ENCODE results near the gene EHD1.
A peak's percentile ranks its signal among the peaks of the same experiment; 100 is the strongest.

Gene EHD1

GRCh38 chr11:64872790-64873488 is 5.5 kb downstream of the EHD1 start:
- DNase-seq (ENCODE audit: low spot score): no peak

GRCh38 chr11:64871492-64871891 is 6.9 kb downstream of the EHD1 start:
- no peak for DNase-seq (ENCODE audit: low spot score)

- no peak for DNase-seq (ENCODE audit: low spot score)
These were observed 7.4 kb downstream of the EHD1 start for GRCh38 chr11:64870893-64871466.

- peak; percentile 67 for DNase-seq (ENCODE audit: low spot score)
These were observed 8.1 kb downstream of the EHD1 start for GRCh38 chr11:64870176-64870892.

- DNase-seq (ENCODE audit: low spot score): no peak
These were observed 8.7 kb downstream of the EHD1 start for GRCh38 chr11:64869571-64870175.

GRCh38 chr11:64868904-64869570 is 9.4 kb downstream of the EHD1 start:
- DNase-seq (ENCODE audit: low spot score): peak; percentile 79

- DNase-seq (ENCODE audit: low spot score): no peak
These were observed 10.5 kb downstream of the EHD1 start for GRCh38 chr11:64867748-64868462.

- no peak for DNase-seq (ENCODE audit: low spot score)
These were observed 12.3 kb downstream of the EHD1 start for GRCh38 chr11:64866173-64866491.

- DNase-seq (ENCODE audit: low spot score): peak; percentile 50
These were observed 12.9 kb downstream of the EHD1 start for GRCh38 chr11:64865286-64866172.

GRCh38 chr11:64864473-64865285 is 13.7 kb downstream of the EHD1 start:
- peak; percentile 81 for DNase-seq (ENCODE audit: low spot score)

- no peak for DNase-seq (ENCODE audit: low spot score)
These were observed 14.3 kb downstream of the EHD1 start for GRCh38 chr11:64864135-64864472.

- no peak for DNase-seq (ENCODE audit: low spot score)
These were observed 14.9 kb downstream of the EHD1 start for GRCh38 chr11:64863391-64864060.

GRCh38 chr11:64862987-64863390 is 15.4 kb downstream of the EHD1 start:
- DNase-seq (ENCODE audit: low spot score): no peak

- DNase-seq (ENCODE audit: low spot score): no peak
These were observed 17.0 kb downstream of the EHD1 start for GRCh38 chr11:64861227-64861975.

- no peak for DNase-seq (ENCODE audit: low spot score)
These were observed 18.6 kb downstream of the EHD1 start for GRCh38 chr11:64859542-64860414.

GRCh38 chr11:64858467-64859263 is 19.8 kb downstream of the EHD1 start:
- DNase-seq (ENCODE audit: low spot score): no peak

GRCh38 chr11:64857485-64857884 is 20.9 kb downstream of the EHD1 start:
- no peak for DNase-seq (ENCODE audit: low spot score)
